Uterus (tissue), 2 donors: Measurements from ENCODE around the gene TOMM70.

Experiments
- CTCF ChIP-seq, 4 experiments: fragments of 200-600 bp in 2 of 4; fragments of 450-650 bp in 2 of 4; sonication (generic) in 2 of 4; IDR thresholded peaks; one replicate each; pipeline ENCODE4 v1.5.1; 2016 to 2019; ENCODE audit warnings: antibody characterized with exemption in 4 of 4, mild to moderate bottlenecking in 2 of 4, moderate library complexity in 1 of 4
- POLR2A ChIP-seq, 2 donors: fragments of 450-650 bp; IDR thresholded peaks; one replicate each; pipeline ENCODE4 v1.6.1; 2016; ENCODE audit warnings: antibody characterized with exemption in 2 of 2, mild to moderate bottlenecking in 1 of 2, moderate library complexity in 1 of 2

GRCh38 chr3:100426067-100426682 lies 25.3 kb upstream of the TOMM70 start:
- TF ChIP-seq CTCF (IDR thresholded peaks at IDR 0.05) (no peak), POLR2A (IDR thresholded peaks at IDR 0.05) (no peak)
